ENCODE data around the gene EEIG2.
A peak's percentile ranks its signal among the peaks of the same experiment; 100 is the strongest.

The EEIG2 gene

DNA sequence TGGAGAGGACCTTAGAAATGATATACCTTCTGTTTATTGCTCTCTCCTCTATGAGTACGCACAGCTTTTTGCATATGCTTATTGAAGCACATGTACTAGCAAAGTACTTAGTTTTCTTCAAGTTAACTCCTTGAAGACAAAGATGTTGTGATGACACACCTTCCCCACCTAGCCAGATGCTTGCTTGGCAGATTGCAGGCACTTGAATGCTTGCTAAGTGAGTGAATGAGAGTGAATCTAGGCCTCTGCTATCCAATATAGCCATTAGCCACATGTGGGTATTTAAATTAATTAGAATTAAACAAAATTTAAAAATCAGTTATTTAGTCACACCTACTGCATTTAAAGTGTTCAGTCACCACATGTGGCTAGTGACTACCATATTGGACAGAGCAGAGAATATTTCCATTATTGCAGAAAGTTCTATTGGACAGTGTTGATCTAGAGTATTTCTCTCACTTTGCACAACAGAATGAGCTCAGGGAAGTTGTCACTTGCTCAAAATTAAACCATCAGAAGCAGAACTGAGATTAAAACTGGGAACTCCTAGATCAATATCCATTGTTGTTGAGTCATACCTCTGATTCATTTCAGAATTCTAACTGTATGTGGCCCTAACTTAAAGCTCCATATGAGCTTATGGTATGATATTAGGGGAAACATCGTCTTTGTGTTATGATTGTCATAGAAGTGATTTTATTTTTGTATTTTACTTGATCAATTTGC, 8.6 kb upstream of the EEIG2 start:
- no peak for DNase-seq

DNA sequence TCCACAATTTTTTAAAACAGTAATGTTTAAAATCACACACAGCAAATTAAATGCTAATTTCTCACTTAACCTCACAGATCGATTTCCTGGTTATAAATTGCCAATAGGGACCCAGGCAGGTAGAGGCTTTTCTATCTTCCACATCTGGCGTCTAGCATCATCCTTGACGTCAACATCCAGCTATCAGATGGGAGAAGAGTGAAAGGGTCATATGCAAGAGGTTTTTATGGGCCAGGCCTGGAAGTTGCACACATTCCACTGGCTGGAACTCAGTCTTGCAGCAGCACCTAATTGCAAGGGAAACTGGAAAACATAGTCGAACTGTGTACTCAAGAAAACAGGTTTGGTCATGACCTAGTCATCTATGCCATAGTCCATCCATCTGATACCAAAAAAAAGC, 6.0 kb upstream of the EEIG2 start:
- DNase-seq, result no peak

DNA sequence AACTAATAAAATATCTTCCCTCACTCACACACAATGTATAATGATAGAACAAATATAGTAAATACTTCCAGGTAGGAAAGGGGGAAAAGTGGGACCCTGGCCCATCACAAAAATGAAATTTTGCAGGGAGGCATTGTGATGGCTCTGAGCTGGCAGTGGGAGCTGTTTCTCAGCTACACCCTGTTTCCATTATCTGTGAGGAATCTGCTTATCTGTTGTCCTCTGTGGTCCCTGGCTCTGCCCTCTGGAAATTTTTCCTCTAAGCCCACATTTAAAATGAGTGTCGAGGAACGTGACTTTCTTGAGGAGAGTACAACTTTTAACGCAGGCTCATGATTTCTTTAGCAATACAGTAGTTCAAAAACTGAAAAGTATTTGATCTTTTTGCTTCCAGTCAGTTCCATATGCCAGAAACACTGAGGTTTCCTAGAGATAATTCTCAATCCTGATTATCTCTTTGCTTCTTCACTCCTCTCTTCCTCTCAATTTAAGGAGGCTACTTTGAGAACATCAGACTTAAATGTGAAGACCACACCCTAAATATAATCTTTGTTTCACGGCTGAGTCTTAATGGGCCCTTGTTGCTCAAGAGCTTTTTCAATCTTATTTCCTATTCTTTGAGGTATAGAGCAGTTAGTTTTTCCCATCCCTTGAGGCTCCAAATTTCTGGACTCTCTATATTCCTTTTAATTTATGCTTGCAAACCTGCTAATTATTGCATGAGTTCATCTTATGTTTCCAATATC, 5.0 kb upstream of the EEIG2 start:
- DNase-seq, result no peak

DNA sequence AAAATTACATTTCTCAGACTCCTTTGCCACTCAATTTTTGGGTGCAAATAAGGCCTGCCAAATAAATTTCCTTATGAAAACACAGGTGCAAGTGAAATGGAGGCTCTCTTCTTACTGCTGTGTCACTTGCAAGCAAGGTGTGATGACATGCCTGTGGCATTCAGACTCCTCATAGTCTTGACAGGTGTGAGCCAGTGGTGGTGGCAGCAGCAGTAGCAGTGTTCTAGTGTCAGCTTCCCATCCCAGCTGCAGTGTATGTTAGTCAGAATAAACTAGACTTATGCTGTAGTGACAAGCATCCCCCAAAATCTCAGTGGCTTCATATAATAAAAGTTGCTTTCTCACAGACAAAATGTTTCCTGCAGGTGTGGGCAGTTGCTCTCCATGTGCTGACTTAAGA, 3.8 kb upstream of the EEIG2 start:
- no peak for DNase-seq

DNA sequence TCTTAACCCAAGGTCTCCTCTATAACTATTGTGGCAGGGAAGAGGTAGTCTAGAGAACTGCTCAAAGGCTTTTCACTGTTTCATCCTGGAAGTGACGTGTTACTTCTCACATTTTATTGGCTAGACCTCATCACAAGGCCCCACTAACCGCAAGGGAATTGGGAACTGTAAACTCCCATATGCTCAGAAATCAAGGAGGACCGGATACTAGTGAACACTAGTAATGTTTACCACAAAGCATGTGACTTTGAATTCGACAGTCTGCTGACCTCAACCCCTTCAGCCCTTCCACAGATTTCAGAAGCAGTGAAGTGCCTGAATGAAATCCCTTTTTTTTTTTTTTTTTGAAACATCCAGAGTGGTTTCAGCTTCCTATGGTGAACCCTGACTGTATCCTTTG, 3.4 kb upstream of the EEIG2 start:
- DNase-seq, result no peak

DNA sequence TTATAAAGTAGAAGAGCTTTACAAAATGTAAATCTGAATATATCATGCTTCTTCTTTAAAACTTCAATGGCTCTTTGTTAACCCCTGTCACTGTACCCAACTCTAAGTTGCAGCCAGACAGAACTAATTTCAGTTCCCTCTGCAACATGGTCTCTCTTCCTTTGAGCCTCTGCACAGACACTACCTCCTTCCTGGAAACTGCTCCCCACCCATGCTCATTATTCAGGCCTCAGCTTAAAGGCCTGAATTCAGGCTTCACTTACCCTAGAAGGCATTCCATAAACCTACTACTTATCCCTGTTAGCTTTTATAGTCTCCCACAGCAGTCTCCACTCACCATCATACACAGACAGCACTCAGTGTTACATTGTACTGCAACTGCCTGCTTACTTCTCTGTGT, 2.6 kb upstream of the EEIG2 start:
- no peak for DNase-seq

DNA sequence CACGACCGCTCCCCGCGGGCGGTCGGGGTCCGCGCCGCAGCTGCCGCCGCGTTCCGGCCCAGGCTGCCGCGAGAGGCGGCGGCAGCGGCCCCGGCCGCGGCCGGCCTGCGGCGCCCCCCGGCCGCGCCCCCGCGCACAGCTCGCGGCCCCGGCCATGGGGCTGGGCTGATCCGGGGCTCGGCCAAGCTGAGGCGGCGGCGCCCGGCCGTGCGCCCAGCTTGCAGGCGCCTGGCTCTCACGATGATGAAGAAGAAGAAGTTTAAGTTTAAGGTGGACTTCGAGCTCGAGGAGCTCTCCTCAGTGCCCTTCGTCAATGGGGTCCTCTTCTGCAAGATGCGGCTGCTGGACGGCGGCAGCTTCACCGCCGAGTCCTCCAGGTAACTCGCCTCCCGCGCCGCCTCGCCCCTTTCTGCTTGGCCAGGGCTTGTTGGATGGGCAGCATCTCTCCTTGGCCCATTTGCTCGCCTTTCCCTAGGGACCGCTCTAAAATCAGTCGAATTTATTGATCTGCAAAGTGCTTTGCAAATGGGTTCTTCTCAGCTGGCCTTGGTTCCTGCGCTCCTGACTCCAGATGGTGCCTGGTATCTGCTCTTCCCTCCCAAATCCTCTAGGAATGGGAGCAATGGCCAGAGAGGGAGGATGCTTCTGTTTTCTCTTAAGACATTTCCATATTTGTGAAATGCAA, 431 bp downstream of the EEIG2 start:
- DNase-seq, result peak; percentile 16

DNA sequence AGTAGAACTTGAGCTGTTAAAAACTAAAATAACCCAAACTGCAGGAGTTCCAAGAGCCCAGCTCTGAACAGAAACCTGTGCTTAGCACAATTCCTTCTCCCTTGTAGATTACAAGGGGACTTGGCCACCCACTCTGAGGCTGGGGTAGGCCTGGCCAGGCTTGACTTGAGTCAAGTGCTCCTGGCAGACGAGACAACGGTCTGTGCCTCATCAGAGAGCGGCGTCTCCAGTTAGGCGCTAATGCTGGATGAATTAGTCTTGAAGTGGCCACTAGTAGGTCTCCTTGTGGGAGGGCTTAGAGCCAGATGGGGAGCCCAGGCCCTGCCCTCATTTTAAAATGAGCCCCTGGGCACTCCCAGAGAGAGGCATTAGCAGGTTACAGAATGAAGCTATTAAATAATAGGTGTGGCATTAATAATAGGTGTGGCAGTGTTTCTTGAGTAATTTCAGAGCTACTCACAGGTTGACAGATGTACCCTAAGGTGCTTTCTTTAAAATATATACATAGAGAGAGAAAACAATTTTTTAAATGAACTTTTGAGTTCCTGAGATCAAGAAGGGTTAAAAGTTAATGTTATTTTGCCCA, 1.1 kb downstream of the EEIG2 start:
- DNase-seq, result peak; percentile 60

DNA sequence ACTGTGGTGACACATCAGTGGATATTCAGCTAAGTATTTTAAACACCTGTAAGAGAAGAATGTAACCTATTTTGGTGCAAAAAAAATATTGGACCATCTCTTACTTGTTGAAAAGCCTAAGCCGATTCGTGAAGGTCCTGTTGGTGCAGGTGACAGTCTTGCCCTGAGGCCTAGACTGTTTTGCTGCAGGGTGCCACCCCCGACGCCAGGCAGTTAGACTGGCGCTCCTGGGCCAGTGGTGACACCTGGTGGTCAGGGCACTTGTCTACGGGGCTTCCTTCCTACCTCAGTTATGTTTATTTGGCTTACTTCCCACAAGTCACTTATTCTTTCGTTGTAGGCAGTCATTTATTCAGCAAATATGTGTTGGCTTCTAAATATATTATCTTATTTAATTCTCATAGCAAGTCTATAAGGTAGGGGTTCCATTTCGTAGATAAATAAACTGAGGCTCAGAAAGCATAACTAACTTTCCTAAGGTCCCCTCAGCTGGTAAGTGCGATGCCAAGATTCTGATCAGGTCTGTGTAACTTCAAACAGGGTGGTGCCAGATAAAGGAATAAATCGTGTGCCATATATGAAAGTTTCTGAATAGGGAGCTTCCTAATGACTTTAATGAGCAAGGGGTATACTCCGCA, 1.9 kb downstream of the EEIG2 start:
- DNase-seq, result peak; percentile 89

DNA sequence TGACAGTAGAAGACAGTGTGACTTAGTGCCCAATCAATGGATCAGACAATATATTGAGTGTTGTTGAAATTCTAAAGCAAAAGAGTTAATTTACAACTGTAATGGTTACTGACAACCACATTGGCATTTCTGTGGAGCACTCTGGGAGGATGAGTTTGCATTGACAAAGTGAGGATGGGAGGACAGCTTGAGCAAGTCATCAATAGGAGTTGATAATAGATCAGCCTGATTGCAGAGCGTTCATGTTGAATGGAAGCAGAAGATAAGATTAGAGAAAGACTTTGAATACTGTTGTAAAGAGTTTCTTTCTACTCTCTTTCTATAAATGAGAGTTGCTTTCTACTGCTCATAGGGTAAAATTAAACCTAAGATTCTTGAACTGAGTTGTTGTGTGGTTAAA, 3.9 kb downstream of the EEIG2 start:
- DNase-seq, result no peak

DNA sequence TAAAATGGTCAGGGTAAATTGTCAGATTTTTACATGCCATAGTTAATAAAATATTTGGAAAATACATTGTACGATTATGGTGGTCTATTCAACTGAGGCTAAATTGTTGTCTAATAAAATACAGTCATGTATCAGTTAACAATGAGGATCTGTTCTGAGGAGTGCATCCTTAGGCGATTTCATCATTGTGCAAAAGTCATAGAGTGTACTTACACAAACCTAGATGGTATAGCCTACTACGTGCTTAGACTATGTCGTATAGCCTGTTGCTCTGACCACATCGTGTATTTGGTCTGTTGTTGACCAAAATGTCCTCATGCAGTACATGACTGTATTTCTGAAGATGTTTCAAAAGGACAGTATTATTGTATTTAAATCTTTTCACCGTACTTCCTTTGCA, 5.2 kb downstream of the EEIG2 start:
- no peak for DNase-seq

DNA sequence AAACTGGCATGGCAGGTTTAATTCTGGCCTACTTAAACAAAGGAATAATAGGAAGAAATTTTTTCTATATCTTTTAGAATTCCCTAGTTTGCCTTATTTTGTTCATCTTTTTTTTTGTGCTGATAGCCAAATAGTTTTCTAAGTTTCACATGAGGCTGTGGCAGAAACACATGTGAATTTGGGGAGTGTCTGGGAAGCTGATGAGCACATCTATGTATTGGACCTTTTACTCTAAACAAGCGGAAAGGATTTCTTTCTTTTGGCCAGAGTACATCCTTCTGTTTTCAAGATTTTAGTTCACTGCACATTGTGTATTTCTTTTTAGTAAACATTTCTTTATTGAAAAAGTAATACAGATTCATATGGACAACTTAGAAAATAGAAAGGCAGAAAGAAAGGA, 5.6 kb downstream of the EEIG2 start:
- DNase-seq, result no peak

DNA sequence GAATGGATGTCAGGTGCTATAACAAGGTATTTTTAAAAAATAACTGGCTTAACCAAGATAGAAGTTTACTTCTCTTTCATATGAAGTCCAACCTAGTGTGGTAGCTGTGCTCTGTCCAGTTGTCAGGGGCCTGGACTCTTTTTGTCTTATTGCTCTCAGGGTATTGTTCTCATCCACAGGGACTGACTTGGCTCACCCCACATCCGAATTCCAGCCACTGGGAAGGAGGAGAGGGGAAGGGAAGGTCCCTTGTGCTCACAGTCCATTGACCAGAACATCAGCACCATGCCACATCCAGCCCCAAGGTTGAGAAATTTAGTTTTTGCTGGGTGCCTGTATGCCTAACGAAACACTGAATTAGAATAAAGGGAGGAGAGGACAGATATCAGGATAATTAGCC, 8.7 kb downstream of the EEIG2 start:
- DNase-seq, result no peak

DNA sequence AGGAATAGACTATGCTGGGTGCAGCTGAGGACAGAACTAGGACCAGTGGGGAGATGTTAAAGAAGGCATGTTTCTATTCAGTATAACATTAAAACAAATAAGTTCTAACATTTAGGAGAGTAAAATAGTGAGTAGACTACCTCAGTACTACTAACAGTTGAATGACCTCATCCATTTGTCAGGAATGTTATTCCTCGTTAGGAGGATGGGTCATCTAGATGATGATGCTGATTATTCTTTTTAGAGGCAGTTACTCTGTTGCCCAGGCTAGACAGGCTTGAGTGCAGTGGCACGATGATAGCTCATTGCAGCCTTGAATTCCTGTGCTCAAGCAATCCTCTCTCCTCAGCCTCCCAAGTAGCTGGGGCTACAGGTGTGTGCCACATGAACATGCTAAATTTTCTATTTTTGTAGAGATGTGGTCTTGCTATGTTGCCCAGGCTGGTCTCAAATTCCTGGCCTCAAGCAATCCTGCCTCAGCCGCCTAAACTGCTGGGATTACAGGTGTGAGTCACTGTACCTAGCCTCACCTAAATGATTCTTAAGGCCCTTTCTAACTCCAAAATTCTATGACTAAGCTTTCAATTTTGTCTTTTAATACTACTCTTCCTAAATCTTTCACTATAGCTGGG, 9.3 kb downstream of the EEIG2 start:
- DNase-seq, result no peak

DNA sequence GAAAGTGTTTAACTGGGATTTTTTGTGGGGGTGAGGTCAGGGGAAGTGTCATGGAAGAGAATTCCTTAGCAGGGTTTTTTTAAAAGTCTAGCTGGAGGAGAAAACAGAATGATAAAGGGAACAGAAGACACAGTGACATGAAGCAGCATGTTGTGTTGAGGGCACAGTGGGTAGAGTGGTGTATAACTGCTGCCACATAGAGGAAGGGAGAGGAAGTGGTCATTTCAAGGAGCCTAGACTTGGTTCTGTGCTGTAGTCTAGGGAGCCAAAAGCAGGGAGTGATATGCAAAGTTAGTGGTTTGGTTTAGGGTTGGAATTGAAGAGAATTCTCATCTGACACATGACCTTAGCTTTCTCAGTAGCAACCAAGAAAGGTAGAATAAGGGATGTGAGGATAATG, 10.2 kb downstream of the EEIG2 start:
- DNase-seq, result no peak

DNA sequence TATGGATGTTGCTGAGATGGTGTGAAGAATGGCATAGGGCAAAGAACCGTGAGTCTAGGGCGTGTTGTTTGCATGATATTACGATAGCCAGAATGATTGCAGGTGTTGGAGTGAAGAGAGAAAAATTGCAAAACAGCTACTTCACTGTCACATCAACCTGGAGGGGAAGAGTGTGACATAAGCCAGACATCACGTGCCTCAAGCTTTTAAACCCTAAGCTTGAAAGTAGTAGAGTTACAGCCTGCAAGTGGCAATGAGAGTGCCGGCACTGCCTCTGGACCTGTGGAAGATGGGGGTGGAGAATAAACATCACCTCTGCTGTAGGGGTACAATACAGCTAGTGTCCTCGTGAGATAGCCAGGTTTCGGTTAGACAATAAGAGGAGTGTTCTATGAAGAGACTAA, 11.1 kb downstream of the EEIG2 start:
- no peak for DNase-seq

DNA sequence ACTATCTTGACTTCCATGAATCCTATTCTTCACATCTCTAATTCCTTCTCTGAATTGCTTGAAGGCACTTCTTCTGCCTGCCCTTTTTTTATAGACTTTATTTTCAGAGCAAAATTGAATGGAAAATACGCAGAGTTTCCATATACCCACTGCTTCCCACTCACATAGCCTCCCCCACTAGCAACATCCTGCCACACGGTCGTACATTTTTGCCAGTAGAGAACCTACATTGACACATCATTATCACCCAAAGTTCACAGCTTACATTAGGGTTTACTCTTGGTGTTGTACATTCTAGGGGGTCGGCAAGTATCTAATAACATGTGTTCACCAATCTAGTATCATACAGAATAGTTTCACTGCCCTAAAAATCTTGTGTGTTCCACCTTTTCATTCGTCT, 12.3 kb downstream of the EEIG2 start:
- DNase-seq, result no peak

DNA sequence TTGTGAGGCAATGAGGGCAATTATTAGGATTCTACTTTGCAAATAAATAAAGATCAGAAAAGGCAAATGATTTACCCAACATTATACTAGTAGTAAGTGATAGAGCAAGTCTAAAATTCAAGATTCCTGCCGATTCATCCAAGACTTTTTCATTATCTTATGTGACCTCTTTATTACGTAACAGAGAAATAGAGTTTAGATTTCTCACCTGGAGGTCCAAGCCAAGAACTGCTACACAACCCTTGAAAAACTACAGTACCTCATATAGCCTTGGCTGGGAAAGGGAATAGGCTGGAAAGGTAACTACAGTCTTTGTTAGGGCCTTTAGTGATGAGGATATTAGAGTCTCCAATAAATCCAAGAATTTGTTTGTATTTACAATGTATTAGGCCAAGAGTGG, 13.3 kb downstream of the EEIG2 start:
- DNase-seq, result no peak

DNA sequence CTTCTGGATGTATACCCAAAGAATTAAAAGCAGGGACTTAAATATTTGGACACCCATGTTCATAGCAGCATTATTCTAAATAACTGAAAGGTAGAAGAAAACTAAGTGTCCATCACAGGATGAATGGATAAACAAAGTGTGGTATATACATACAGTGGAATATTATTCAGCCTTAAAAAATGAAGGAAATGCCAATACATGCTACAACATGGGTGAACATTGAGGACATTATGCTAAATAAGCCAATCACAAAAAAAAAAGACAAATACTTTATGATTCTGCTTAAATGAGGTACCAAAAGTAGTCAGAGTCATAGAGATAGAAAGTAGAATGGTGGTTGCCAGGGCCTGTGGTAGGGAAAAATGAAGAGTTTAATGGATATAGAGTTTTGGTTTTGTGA, 14.1 kb downstream of the EEIG2 start:
- DNase-seq, result no peak

DNA sequence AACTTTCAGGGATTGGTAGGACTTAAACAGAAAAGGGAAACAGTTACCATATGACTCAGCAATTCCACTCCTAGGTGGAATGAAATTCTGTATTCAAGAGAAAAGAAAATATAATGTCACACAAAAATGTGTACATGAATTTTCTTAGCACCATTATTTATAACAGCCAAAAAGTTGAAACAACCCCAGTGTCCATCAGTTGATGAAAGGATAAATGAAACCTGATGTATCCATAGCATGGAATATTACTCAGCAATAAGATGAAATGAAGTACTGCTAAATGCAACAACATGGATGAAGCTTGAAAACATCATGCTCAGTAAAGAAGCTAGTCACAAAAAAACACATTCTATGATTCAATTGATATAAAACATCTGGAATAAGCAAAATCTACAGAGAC, 15.5 kb downstream of the EEIG2 start:
- no peak for DNase-seq

DNA sequence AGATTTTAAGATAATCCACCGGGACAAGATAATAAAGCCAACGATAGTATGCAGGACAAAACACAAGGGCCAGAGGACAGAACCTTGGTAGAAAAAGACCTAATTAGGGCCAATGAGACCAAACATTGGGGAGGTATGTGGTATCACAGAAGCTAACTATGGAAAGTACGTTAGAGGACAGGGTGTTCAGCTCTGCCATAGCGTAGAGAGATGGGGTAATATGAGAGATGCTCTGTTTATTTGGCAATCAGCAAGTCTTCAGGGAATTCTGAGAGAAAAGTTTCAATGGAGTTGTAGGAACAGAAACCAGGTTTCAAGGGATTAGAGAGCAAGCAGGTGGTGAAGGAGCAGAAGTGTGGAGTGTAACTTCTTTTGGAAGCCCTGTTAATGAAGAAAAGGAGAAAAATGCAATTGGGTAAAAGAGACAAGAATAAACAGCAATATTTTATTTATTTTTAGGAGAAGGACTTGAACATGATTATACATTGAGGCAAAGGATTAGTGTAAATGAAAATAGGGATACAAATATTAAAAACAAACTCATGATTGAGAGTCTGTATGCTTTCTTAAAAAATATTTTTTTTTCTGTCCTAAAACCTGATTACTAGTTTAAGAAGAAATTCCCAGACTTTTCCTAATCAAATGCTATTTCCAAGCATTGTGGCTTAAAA, 24.0 kb downstream of the EEIG2 start:
- no peak for DNase-seq

DNA sequence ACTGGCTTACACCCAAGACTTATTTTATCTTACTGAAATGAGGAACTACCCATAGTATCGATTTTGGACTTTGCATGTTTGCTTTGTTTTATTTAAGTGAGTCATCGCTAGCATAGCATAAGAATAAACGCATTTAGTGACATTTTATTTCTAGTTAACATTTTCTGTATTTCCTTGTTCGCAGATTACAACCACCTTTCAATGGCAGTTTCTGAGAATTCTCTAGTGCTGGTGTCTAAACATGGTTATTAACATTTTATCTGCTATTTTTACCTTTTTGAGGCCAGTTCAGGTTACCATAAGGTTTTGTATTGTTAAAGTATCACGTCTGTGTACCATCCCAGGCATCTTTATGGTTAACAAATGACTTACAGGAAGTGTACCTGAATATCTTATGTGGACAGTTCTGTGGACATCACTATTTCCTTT, 24.5 kb downstream of the EEIG2 start:
- no peak for DNase-seq

All from activated CD4-positive, alpha-beta T cell treated with anti-CD3 and anti-CD28 coated beads for 48 hours (primary cell).